Astrocyte of the spinal cord (primary cell): ENCODE data around the gene COL9A3.

Source experiments
- DNase-seq: peaks from one replicate; pipeline ENCODE4 v3.0.0; 2011; ENCODE audit warnings: low read depth, low spot score
- H3K4me3 ChIP-seq: 2 replicates; pipeline ENCODE4 v1.5.1; 2011; ENCODE audit warnings: low read depth, mild to moderate bottlenecking, low read length, moderate library complexity
- in situ Hi-C: cut with HindIII; loops from 2 replicates; pipeline ENCODE4 v1.10.0; 2017; ENCODE audit warnings: low sequenced_read_pairs
- TF ChIP-seq, protein P1 (sequence below): IDR thresholded peaks from 2 replicates; pipeline ENCODE4 v1.5.1; 2012; ENCODE audit warnings: low read depth, mild to moderate bottlenecking, low read length, inconsistent platforms

The COL9A3 gene

GRCh38 chr20:62784497-62784896 lies 32.4 kb upstream of the COL9A3 start:
- in situ Hi-C loops, result no loop called here
- no peak overlapping the region for H3K4me3 ChIP-seq
- DNase-seq, result no peak
- TF ChIP-seq, protein P1, sequence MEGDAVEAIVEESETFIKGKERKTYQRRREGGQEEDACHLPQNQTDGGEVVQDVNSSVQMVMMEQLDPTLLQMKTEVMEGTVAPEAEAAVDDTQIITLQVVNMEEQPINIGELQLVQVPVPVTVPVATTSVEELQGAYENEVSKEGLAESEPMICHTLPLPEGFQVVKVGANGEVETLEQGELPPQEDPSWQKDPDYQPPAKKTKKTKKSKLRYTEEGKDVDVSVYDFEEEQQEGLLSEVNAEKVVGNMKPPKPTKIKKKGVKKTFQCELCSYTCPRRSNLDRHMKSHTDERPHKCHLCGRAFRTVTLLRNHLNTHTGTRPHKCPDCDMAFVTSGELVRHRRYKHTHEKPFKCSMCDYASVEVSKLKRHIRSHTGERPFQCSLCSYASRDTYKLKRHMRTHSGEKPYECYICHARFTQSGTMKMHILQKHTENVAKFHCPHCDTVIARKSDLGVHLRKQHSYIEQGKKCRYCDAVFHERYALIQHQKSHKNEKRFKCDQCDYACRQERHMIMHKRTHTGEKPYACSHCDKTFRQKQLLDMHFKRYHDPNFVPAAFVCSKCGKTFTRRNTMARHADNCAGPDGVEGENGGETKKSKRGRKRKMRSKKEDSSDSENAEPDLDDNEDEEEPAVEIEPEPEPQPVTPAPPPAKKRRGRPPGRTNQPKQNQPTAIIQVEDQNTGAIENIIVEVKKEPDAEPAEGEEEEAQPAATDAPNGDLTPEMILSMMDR, result no peak

DNA sequence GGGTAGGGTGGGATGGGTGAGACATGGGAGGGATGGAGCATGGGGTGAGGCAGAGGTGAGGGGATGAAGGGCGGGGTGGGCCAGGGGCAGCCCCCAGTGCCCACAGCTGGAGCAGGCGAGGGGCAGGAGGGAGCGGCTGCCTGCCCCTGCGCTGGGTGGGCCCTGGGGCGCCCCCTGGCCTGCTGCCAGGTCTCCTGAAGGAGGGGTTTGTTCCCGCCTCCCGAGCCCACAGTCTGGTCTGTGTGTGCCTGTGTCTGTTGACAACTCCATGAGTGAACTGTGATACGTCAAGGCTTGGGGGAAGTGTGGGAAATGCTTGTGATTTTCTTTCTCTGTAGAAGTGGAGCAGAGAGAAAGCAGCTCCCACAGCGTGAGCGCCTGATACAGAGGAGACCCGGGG lies 31.5 kb upstream of the COL9A3 start:
- H3K4me3 ChIP-seq, result no peak overlapping the region
- TF ChIP-seq, protein P1, result no peak
- DNase-seq, result no peak
- in situ Hi-C loops, result no loop called here

DNA sequence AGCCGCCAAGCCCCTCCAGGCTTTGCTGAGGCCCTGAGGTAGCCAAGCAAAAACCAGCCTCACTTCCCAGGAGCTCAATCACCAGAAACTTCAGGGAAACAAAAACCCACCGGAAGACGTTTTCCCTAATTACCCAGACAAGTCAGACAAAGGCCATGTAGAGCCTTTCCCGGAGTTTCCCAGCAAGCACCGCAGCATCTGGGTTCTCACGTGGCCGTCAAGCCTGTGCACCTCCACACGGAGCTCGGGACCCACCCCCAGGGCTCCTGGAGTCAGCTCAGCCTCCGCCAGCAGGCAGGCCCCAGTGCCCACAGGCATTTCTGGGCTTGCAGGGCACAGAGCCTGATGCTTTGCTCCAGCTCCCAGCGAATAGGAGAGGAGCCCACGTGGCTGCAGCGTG lies 30.7 kb upstream of the COL9A3 start:
- DNase-seq, result no peak
- no peak overlapping the region for H3K4me3 ChIP-seq
- TF ChIP-seq, protein P1, result no peak
- in situ Hi-C loops, result no loop called here

DNA sequence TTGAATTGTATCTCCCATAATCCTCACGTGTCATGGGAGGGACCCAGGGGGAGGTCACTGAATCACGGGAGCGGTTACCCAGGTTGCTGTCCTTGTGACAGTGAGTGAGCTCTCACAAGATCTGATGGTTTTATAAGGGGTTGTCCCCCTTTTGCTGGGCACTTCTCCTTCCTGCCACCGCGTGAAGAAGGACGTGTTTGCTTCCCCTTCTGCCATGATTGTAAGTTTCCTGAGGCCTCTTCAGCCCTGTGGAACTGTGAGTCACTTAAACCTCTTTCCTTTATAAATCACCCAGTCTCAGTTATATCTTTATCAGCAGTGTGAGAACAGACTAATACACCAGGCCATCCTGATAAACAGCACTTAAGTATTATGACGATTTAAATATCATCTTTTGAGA lies 29.5 kb upstream of the COL9A3 start:
- H3K4me3 ChIP-seq, result no peak overlapping the region
- TF ChIP-seq, protein P1, result no peak
- no peak for DNase-seq
- in situ Hi-C loops, result no loop called here

DNA sequence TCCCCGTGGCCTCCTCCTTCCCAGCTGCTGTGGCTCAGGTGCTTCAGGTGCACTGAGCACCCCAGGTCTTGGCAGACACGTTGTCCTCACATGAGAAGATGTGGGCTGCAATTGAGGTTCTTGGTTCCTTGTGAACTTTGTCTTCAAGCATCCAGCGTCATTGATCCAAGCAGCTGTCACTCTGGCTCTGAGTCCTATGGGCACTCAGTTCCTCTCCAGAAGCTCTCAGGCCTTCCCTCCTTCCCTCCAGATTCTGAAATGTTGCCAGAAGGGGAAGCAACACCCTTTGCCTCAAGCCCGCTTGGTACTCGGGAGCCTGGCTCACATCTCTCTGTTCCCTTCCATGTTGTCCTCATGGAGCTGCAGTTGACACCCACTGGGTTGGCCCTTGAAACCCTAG lies 29.0 kb upstream of the COL9A3 start:
- DNase-seq, result no peak
- in situ Hi-C loops, result no loop called here
- TF ChIP-seq, protein P1, result no peak
- no peak overlapping the region for H3K4me3 ChIP-seq

DNA sequence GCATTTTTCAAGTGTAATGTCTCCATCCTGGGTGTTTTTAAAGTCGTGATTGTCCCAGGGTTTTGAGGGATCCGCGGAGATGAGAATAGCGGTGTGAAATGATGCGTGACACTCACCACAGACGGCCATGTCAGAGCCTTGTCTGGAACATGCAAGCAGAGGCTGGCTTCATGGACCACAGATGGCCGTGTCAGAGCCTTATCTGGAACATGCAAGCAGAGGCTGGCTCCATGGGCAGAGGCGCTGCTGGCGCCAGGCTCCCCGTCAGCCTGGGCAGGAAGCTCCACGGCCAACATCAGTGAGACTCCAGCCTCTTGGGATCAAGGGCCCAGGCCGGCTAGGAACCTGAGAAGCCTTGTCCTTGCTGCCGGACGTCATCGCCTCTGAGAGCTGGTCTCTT lies 28.2 kb upstream of the COL9A3 start:
- H3K4me3 ChIP-seq, result no peak overlapping the region
- in situ Hi-C loops, result no loop called here
- DNase-seq, result no peak
- TF ChIP-seq, protein P1, result no peak

GRCh38 chr20:62790075-62790474 lies 26.8 kb upstream of the COL9A3 start:
- H3K4me3 ChIP-seq, result no peak overlapping the region
- no peak for DNase-seq
- in situ Hi-C loops, result no loop called here
- TF ChIP-seq, protein P1, result no peak
